HTERT RPE-1 (cell line): Measurements from ENCODE around the gene STX3.

Source experiments
- in situ Hi-C: fragments of 300-500 bp; cut with MboI; formaldehyde crosslinking; loops from 4 replicates; pipeline ENCODE4 v1.14.3; 2020; ENCODE audit warnings: low sequenced_read_pairs

Gene STX3

GRCh38 chr11:59754859-59755700, at the start of gene STX3:
Gene STX3 (plus strand): TSS chr11:59755376. CDS start chr11:59755606, 230 bp downstream.
- in situ Hi-C loops = no loop called here

DNA sequence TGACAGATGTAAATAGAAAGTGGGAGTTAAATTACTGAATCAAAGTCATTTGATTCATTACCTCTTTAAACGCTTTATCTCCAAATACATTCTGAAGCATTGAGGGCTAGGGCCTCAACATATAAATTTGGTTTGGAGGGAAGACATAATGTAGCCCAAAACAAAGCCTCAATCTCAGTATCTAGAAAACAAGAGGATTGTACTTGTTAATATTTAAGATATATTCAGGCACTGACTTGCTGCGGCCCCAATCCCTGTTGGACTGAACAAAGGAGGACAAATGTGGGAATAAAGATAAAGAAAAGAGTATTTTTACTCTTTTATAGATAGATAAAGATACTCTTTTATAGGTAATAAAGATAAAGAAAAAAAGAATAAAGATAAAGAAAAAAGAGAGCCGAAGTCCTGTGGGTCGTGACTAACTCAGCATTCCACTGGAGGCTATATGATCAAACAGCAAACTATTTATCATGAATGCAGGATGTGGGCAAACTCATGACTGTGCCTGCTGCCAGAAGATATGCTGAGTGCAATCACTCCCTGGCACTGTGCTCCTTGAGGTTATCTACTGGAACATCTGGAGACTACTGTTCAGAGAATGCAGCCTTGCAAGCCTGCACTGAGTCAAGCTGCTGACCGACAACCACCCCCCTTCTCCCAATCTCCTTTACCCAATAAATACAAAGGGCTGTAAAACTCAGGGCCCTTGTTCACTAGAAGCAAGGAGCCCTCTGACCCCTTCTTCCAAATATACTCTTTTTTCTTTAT, 48.5 kb upstream of the STX3 start:
- in situ Hi-C loops = no loop called here

DNA sequence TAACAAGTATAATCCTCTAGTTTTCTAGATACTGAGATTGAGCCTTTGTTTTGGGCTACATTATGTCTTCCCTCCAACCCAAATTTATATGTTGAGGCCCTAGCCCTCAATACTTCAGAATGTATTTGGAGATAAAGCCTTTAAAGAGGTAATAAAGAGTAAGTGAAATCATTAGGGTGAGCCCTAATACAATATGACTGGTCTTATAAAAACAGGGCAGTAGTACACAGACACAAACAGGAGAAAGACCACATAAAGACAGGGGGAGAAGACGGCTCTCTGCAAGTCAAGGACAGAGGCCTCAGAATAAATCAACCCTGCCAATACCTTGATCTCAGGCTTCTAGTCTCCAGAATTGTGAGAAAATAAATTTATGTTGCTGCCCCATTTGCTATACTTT, 47.8 kb upstream of the STX3 start:
- in situ Hi-C loops = no loop called here

GRCh38 chr11:59708537-59708936, 46.6 kb upstream of the STX3 start:
- in situ Hi-C loops = no loop called here

DNA sequence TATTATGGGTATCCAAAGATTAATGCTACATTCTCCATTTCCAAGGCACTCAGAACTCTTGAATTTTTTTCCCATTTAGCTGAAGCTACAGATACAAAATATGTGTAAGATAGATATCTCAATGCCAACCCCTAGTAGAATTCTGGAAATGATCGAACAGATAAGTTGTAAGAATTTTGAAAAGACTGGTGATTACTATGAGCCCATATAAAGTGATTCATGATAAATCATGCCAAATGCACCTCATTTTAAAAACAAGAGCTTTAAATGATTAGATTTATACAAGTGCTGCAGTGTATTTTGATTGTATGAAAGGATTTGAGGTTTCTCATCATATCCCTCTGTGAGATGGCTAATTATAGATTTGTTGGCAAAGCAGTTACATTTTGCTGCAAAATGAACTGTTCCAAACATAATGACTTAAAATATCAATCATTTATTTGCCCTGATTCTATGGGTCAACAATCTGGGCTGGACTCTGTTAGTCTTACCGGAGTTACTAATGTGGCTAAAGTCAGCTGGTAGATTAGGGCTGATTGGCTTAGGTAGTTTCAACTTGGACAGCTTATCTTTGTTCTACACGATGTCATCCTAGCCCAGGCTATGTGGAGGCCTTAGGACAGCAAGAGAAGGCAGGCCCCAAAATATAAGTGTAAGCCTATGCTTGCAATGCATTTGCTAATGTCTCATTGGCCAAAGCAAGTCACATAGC, 44.9 kb upstream of the STX3 start:
- in situ Hi-C loops = no loop called here

DNA sequence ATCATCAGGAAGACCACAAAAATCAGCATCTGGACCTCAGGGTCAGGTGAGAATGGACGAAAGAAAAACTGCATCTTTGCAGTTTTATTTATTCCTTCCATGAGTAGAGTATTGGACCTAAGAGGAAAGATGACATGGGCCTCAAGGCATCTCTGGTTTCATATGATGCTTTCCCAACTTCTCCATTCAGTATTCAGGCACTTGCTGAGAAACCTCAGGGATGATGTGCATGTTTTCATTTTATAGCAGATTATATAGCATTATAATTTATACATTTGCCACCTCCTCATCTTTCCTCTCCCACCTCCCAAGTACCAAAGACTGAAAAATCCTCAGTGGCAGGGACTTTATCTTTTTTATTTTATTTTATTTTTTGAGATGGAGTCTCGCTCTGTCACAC, 41.4 kb upstream of the STX3 start, which contains the start of gene OR10V1:
Gene OR10V1 (minus strand): TSS at position 101 of the 400 bp plus-strand sequence. CDS start 0 bp downstream, at position 101.
- in situ Hi-C loops = no loop called here

DNA sequence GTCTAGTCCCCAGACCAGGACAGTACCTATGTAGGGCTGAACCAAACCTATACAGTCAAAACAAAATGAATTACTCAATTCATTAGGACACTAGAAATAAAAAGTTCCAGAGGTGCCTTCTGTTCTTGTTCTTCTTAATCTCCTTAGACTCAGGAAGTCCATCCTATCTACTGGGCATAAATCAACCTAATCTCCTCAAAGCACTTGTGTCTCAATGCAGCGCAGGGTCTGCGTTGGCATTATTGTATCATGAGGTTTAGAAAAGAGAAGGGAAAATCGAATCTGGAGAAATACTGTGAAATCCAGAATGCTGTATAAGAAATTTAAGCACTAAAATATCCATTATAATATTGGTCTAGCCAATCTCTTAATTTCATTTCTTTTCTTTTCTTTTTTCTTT, 39.1 kb upstream of the STX3 start:
- in situ Hi-C loops = no loop called here

- in situ Hi-C loops = no loop called here
Observed at GRCh38 chr11:59719556-59719955, 35.6 kb upstream of the STX3 start.

DNA sequence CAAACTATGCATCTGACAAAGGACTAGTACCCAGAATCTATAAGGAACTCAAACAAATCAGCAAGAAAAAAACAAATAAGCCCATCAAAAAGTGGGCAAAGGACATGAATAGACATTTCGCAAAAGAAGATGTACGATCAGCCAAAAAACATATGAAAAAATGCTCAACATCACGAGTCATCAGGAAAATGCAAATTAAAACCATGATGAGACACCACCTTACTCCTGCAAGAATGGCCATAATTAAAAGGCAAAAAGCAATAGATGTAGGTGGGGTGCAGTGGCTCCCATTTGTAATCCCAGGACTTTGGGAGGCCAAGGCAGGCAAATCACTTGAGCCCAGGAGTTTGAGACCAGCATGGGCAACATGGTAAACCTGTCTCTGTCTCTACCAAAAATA, 31.1 kb upstream of the STX3 start:
- in situ Hi-C loops = no loop called here

GRCh38 chr11:59727426-59727825, 27.8 kb upstream of the STX3 start:
- in situ Hi-C loops = no loop called here

DNA sequence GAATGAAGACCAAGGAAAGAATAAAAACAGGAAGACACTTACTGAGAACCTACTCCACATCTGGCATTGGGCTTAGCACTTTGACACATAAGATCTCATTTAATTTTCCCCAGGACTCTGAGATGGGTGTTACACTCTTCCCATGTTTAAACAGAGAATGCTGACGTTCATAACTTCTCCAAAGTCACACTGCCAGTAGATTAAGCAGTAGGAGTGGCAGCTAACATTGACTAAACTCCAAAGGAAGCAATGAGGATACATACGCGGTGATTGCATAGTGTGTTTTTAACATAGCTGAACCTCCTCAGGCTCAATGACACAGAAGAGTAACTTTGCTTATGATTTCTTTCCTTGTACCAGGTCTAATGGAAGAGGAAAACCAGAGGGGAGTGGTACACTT, 27.0 kb upstream of the STX3 start:
- in situ Hi-C loops = no loop called here

GRCh38 chr11:59728913-59729312, 26.3 kb upstream of the STX3 start:
- in situ Hi-C loops = no loop called here

DNA sequence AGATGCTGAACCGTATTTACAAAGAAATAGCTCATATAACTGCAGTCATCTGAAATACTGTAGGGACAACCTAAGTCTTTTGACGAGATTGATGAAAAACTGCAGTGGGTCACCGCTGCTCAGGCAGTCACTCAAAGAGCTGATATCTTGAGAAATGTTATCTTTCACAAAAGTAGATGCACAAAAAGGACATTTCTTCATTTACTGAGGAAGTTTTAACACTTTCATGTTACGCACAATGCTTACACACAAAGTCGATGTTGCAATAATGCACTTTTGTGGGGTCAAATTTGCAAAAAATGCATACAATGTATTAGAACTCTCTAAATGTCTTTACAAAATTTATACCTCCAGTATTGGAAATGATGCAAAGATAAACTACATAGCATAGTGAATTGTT, 25.3 kb upstream of the STX3 start:
- in situ Hi-C loops = no loop called here

- in situ Hi-C loops = no loop called here
Observed at GRCh38 chr11:59730896-59731565, 24.1 kb upstream of the STX3 start.

- in situ Hi-C loops = no loop called here
Observed at GRCh38 chr11:59746111-59746510, 9.1 kb upstream of the STX3 start.

GRCh38 chr11:59753650-59754493, 1.3 kb upstream of the STX3 start:
- in situ Hi-C loops = no loop called here

DNA sequence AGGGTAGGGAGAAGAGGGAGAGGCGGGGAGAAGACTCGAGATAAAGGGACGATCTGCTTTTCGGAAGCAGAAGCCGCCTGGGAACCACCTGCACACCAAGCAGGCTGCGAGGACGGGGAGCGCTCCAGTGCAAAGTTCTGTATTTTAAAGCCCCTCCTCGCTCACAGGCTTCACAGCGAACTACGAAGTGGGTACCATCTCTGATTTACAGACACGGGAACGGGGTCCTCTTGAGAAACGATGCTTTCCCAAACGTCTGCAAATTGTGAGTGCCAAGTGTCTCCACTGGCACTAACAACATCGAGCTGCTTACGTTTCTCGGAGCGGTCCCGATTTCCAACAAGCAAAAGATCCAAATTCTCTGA, 700 bp upstream of the STX3 start:
- in situ Hi-C loops = no loop called here

GRCh38 chr11:59755701-59756557, 753 bp downstream of the STX3 start:
- in situ Hi-C loops = no loop called here

- in situ Hi-C loops = no loop called here
Observed at GRCh38 chr11:59756558-59756840, 1.3 kb downstream of the STX3 start.
